K562 (cell line): Measurements from ENCODE around the gene SLC28A1. TPM values are rescaled to one million over a fixed set of nuclear protein-coding genes. Genes with fewer than 3 reads are reported as not detected.

ENCODE experiments used
- CBFB ChIP-seq: sonication (generic); formaldehyde crosslinking; IDR thresholded peaks from 2 replicates; pipeline ENCODE4 v1.4.0; 2020; ENCODE audit warnings: mild to moderate bottlenecking, missing genetic modification reagents
- CHD7 ChIP-seq: fragments of 200-600 bp; sonication (generic); IDR thresholded peaks from one replicate; pipeline ENCODE4 v1.6.1; 2012; ENCODE audit warnings: mild to moderate bottlenecking, low read depth, low read length, inconsistent platforms
- HMBOX1 ChIP-seq: sonication (generic); IDR thresholded peaks from 2 replicates; pipeline ENCODE4 v1.6.1; 2016
- JUNB ChIP-seq: fragments of 450-650 bp; formaldehyde crosslinking; conservative IDR thresholded peaks from 2 replicates; pipeline ENCODE4 v1.4.0; 2020; ENCODE audit warnings: mild to moderate bottlenecking
- JUND ChIP-seq, 2 experiments: IDR thresholded peaks; 2 replicates in 1 of 2; 3 replicates in 1 of 2; pipeline ENCODE4 v1.6.1; 2011; ENCODE audit warnings: borderline replicate concordance in 2 of 2, low read depth in 2 of 2, low read length in 2 of 2, improper control_type of control experiment in 1 of 2, missing biosample characterization in 1 of 2, missing genetic modification characterization in 1 of 2, missing genetic modification reagents in 1 of 2
- KLF13 ChIP-seq: fragments of 450-650 bp; IDR thresholded peaks from 2 replicates; pipeline ENCODE4 v1.6.1; 2016; ENCODE audit warnings: missing genetic modification characterization, low read depth, mild to moderate bottlenecking, missing compliant biosample characterization, moderate library complexity, borderline replicate concordance
- MITF ChIP-seq: IDR thresholded peaks from 2 replicates; pipeline ENCODE4 v1.6.1; 2014; ENCODE audit warnings: antibody characterized with exemption
- TAF15 ChIP-seq: fragments of 200-400 bp; formaldehyde crosslinking; IDR thresholded peaks from 2 replicates; pipeline ENCODE4 v1.6.1; 2017; ENCODE audit warnings: mild to moderate bottlenecking, low read depth, low read length, moderate library complexity
- TCF7L2 ChIP-seq: fragments of 150-350 bp; IDR thresholded peaks from 2 replicates; pipeline ENCODE4 v1.6.1; 2016; ENCODE audit warnings: low read depth, mild to moderate bottlenecking, low read length, moderate library complexity
- ZNF584 ChIP-seq: fragments of 200-800 bp; sonication (Bioruptor generic); IDR thresholded peaks from 2 replicates; pipeline ENCODE4 v1.6.1; 2016; ENCODE audit warnings: low read depth, mild to moderate bottlenecking, missing genetic modification characterization, missing compliant biosample characterization
- polyA plus RNA-seq, 8 experiments: library from polyadenylated mRNA; depleted of rRNA in 4 of 8; stranded (reverse) in 5 of 8; unstranded in 3 of 8; fragments of >200 nt; fragmentation: Nextera tagmentation in 2 of 8; fragmentation: Illumina TruSeq in 1 of 8; extraction: Ambion mirVana in 2 of 8; extraction: Trizol in 1 of 8; gene quantifications; 2 replicates each; pipeline versions ENCODE4 v1.2.1 to v1.2.3, GENCODE V29; 2011 to 2014; ENCODE audit warnings: inconsistent platforms in 1 of 8, missing spikeins in 1 of 8
- total RNA-seq, 7 experiments: library from RNA; depleted of rRNA in 6 of 7; stranded (reverse); fragments of >200 nt in 6 of 7; fragmentation: Illumina TruSeq in 2 of 7; extraction: Trizol in 2 of 7; gene quantifications; 2 replicates each; pipeline versions ENCODE4 v1.2.1 to v1.2.3, GENCODE V29; 2011 to 2021; ENCODE audit warnings: low replicate concordance in 1 of 7

Gene SLC28A1
- total and polyA plus RNA-seq, 9 of the 15 experiments (the other 6 are each of a cell fraction or from before 2014, with no cell fraction given) = 0.04 TPM; not detected in 8

- no peak for TF ChIP-seq CHD7
- no peak for TF ChIP-seq HMBOX1
- no peak for TF ChIP-seq JUNB (CRISPR knock-in tag)
- TF ChIP-seq MITF = no peak
- no peak for TF ChIP-seq ZNF584 (CRISPR knock-in tag)
- no peak for TF ChIP-seq CBFB
- TF ChIP-seq KLF13 (tag) = no peak
- TF ChIP-seq TCF7L2 = no peak
- no peak for TF ChIP-seq TAF15
- no peak for TF ChIP-seq JUND (IDR thresholded peaks at IDR 0.05; ENCODE audit: borderline replicate concordance, low read depth, low read length)
- no peak for TF ChIP-seq JUND (tag; IDR thresholded peaks at IDR 0.05; ENCODE audit: borderline replicate concordance, low read depth, low read length)
Observed at GRCh38 chr15:84926491-84927230, 42.2 kb downstream of the SLC28A1 start (continued).
